Measurements from ENCODE around the gene CREB3L2. TPM values are rescaled to one million over a fixed set of nuclear protein-coding genes. Genes with fewer than 3 reads are reported as not detected.
"Not testable (repeated sequence)": the region's sequence is repeated elsewhere in the genome, so short reads cannot be mapped to it uniquely, and the experiment has no call there.

Gene CREB3L2
- polyA plus RNA-seq, 1 of the 3 experiments (the other 2 are of a cell fraction) = 22.9 TPM

DNA sequence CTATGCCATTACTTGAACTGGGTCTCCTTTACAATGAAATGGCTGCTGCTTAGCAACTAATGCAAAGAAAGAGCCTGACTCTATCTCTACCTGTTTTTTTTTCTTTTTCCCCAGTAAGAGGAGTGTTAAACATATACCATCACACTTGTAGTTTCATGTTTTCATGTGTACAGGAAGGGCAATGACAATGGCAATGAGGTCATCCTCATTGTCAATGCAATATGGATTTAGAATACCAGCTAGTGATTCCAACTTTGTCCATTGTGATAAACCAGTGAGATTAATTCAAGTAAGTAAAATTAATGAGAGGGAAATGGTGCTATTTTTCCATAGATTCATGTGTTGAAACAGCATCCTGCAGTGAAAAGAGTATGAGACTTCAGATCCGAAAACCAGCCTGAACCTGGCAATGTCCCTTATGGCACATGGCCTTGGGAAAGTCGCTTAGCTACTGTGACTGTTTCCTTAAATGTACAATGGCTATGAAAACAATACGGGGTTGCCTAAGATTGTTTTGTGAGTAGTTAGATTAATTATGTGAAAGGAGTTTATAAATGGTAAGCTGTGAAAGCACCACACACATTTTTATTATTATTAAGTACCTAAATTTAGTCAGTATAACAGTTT is 166.3 kb downstream of the CREB3L2 start:
- H2AFZ ChIP-seq (ENCODE audit: low read depth) = no peak overlapping the region
- H3K79me2 ChIP-seq (ENCODE audit: insufficient read depth) = peaks cover 26% of the 10 kb centered on the region; the same call in 1 of the 2 replicates
- H3K27ac ChIP-seq (ENCODE audit: low read depth in 2 of 2, low read length in 1 of 2) = peak overlapping the region in 1 of 2 experiments; percentile 6; a peak in 1 of 4 replicates
- no peak overlapping the region for H3K4me3 ChIP-seq (ENCODE audit: low read depth in 2 of 2, low read length in 1 of 2)
- peaks cover 6 to 8% of the 10 kb centered on the region in 2 experiments; a peak in 3 of 4 replicates for H3K4me1 ChIP-seq (ENCODE audit: control insufficient read depth in 1 of 2, insufficient read depth in 2 of 2, low read depth in 1 of 2, low read length in 1 of 2)
- no peaks in the 10 kb centered on the region for H3K9me2 ChIP-seq
- no peak for DNase-seq
- H4K20me1 ChIP-seq (ENCODE audit: insufficient read depth) = no peaks in the 10 kb centered on the region
- H3K9ac ChIP-seq = no peak overlapping the region
- peaks cover 17% of the 10 kb centered on the region; the same call in 1 of the 2 replicates for H3K9me3 ChIP-seq
- peaks cover 5% of the 10 kb centered on the region for H3F3A ChIP-seq (replicated peaks; ENCODE audit: insufficient read depth)
- peaks cover 5 to 24% of the 10 kb centered on the region in 2 experiments for H3K36me3 ChIP-seq (replicated peaks in 1 of 2; ENCODE audit: control insufficient read depth in 1 of 2, insufficient read depth in 2 of 2, low read length in 1 of 2)
- CTCF ChIA-PET = interaction anchor here (0.6 to 4.2 kb wide), 5 partner anchors 8 to 179 kb away, joined by 3 to 20 read pairs (median 4); partner anchors contain the start of gene DGKI
- TF ChIP-seq, protein P1, sequence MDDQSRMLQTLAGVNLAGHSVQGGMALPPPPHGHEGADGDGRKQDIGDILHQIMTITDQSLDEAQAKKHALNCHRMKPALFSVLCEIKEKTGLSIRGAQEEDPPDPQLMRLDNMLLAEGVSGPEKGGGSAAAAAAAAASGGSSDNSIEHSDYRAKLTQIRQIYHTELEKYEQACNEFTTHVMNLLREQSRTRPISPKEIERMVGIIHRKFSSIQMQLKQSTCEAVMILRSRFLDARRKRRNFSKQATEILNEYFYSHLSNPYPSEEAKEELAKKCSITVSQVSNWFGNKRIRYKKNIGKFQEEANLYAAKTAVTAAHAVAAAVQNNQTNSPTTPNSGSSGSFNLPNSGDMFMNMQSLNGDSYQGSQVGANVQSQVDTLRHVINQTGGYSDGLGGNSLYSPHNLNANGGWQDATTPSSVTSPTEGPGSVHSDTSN (IDR thresholded peaks at IDR 0.05) = no peak
- TF ChIP-seq CHD2 (IDR thresholded peaks at IDR 0.05; ENCODE audit: low read length, partially characterized antibody) (no peak), RFX5 (IDR thresholded peaks at IDR 0.05; ENCODE audit: low read length) (no peak), MXI1 (IDR thresholded peaks at IDR 0.05; ENCODE audit: low read depth, low read length) (no peak)
- no peak overlapping the region for H3K4me2 ChIP-seq
- no peaks in the 10 kb centered on the region for H3K27me3 ChIP-seq (ENCODE audit: insufficient read depth)
- POLR2A ChIA-PET = no interaction called here
- 74% methylated on average over 3 of the region's 3 CpGs for WGBS (ENCODE audit: low lambda C conversion rate)

DNA sequence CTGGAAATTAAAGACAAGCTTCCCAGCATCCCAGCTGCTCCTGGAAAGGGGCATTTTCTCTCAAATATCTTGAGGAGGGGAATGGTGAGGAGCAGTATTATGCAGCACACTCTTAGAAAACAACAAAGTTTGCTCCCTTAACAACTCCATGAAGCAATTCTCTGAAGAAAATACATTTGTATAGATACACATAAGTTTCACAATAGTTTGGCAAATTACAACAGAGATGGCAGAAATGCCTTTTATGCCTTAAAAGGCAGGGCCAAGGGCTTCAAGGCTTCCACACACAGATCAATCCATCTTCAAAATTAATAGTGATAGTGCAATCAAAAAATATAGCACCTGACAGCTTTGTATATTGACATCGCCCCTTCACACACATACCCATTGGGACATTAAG is 167.3 kb downstream of the CREB3L2 start:
- Histone ChIP-seq H3K79me2 (ENCODE audit: insufficient read depth) (peaks cover 31% of the 10 kb centered on the region; the same call in 1 of the 2 replicates), H3K4me1 (ENCODE audit: control insufficient read depth in 1 of 2, insufficient read depth in 2 of 2, low read depth in 1 of 2, low read length in 1 of 2) (peaks cover 0 to 2% of the 10 kb centered on the region in 2 experiments; a peak in 2 of 4 replicates), H3K9ac (no peak overlapping the region), H3K36me3 (replicated peaks in 1 of 2; ENCODE audit: control insufficient read depth in 1 of 2, insufficient read depth in 2 of 2, low read length in 1 of 2) (peaks cover 2 to 21% of the 10 kb centered on the region in 2 experiments), H3K9me3 (peaks cover 17% of the 10 kb centered on the region; the same call in 1 of the 2 replicates), H3K27ac (ENCODE audit: low read depth in 2 of 2, low read length in 1 of 2) (no peak overlapping the region), H3K9me2 (no peaks in the 10 kb centered on the region), H3K4me2 (no peak overlapping the region), H3K27me3 (ENCODE audit: insufficient read depth) (no peaks in the 10 kb centered on the region), H2AFZ (ENCODE audit: low read depth) (no peak overlapping the region), H4K20me1 (ENCODE audit: insufficient read depth) (no peaks in the 10 kb centered on the region), H3K4me3 (ENCODE audit: low read depth in 2 of 2, low read length in 1 of 2) (no peak overlapping the region), H3F3A (replicated peaks; ENCODE audit: insufficient read depth) (peaks cover 5% of the 10 kb centered on the region)
- CTCF ChIA-PET = interaction anchor here (1.4 to 4.2 kb wide), 4 partner anchors 9 to 178 kb away, joined by 3 to 20 read pairs (median 4); partner anchors contain the start of gene DGKI
- WGBS (ENCODE audit: low lambda C conversion rate) = 100% methylated on average over 1 of the region's 1 CpG
- POLR2A ChIA-PET = no interaction called here
- TF ChIP-seq SMC3 (IDR thresholded peaks at IDR 0.05; ENCODE audit: low read depth, low read length) (no peak), RFX5 (IDR thresholded peaks at IDR 0.05; ENCODE audit: low read length) (no peak), CHD2 (IDR thresholded peaks at IDR 0.05; ENCODE audit: low read length, partially characterized antibody) (no peak), POLR2AphosphoS5 (IDR thresholded peaks at IDR 0.05; ENCODE audit: low read depth, low read length) (no peak), FOXJ3 (CRISPR knock-in tag; IDR thresholded peaks at IDR 0.05) (no peak), TCF12 (IDR thresholded peaks at IDR 0.05) (no peak), RAD21 (IDR thresholded peaks at IDR 0.05; ENCODE audit: low read length) (no peak), JUND (IDR thresholded peaks at IDR 0.05) (no peak), NRF1 (IDR thresholded peaks at IDR 0.05; ENCODE audit: low read depth, low read length) (no peak), NFIC (IDR thresholded peaks at IDR 0.05; ENCODE audit: borderline replicate concordance) (no peak), TAF1 (IDR thresholded peaks at IDR 0.05; ENCODE audit: borderline replicate concordance, low read depth, low read length) (no peak), SIN3A (IDR thresholded peaks at IDR 0.05; ENCODE audit: borderline replicate concordance, low read depth, low read length) (no peak)
- DNase-seq = no peak

DNA sequence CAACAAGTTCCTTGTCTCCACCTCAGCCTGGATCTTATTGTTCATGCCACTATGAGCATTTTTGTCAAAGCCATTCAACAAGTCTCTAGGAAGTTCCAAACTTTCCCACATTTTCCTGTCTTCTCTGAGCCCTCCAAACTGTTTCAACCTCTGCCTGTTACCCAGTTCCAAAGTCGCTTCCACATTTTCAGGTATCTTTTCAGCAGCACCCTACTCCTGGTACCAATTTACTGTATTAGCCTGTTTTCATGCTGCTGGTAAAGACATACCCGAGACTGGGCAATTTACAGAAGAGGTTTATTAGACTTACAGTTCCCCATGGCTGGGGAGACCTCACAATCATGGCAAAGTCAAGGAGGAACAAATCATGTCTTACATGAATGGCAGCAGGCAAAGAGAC is 168.9 kb downstream of the CREB3L2 start:
- Histone ChIP-seq H3K79me2 (ENCODE audit: insufficient read depth) (peaks cover 21% of the 10 kb centered on the region; the same call in 1 of the 2 replicates), H3K36me3 (replicated peaks in 1 of 2; ENCODE audit: control insufficient read depth in 1 of 2, insufficient read depth in 2 of 2, low read length in 1 of 2) (peaks cover 2 to 21% of the 10 kb centered on the region in 2 experiments), H3K9me3 (peaks cover 17% of the 10 kb centered on the region; the same call in 1 of the 2 replicates)
- H3F3A ChIP-seq (replicated peaks; ENCODE audit: insufficient read depth); H3K9me2 ChIP-seq; H3K9ac ChIP-seq; H3K4me3 ChIP-seq (ENCODE audit: low read depth in 2 of 2, low read length in 1 of 2); H2AFZ ChIP-seq (ENCODE audit: low read depth); H3K4me2 ChIP-seq; DNase-seq; H3K4me1 ChIP-seq (ENCODE audit: control insufficient read depth in 1 of 2, insufficient read depth in 2 of 2, low read depth in 1 of 2, low read length in 1 of 2); POLR2A ChIA-PET; H4K20me1 ChIP-seq (ENCODE audit: insufficient read depth); H3K27ac ChIP-seq (ENCODE audit: low read depth in 2 of 2, low read length in 1 of 2); H3K27me3 ChIP-seq (ENCODE audit: insufficient read depth): not testable (repeated sequence)
- WGBS (ENCODE audit: low lambda C conversion rate) = 66% methylated on average over 2 of the region's 2 CpGs
- CTCF ChIA-PET = interaction anchor here (0.9 to 1.3 kb wide), 2 partner anchors 71 to 176 kb away, joined by 3 read pairs; no protein-coding TSS in a partner anchor

Measured in SK-N-SH (cell line).